IPS-18c (cell line): ENCODE data around the gene MAN1B1.
"Not testable (repeated sequence)": the region's sequence is repeated elsewhere in the genome, so short reads cannot be mapped to it uniquely, and the experiment has no call there.

Experiments used
- H3K4me3 ChIP-seq: 2 replicates; pipeline ENCODE4 v1.7.0; 2013; ENCODE audit warnings: low read depth, mild to moderate bottlenecking, low read length, moderate library complexity; ENCODE audit not compliant: insufficient read depth
- H3K9me3 ChIP-seq: one replicate; pipeline ENCODE4 v1.6.1; 2013; ENCODE audit warnings: mild to moderate bottlenecking, low read length, moderate library complexity; ENCODE audit not compliant: control insufficient read depth, insufficient read depth

Gene MAN1B1

DNA sequence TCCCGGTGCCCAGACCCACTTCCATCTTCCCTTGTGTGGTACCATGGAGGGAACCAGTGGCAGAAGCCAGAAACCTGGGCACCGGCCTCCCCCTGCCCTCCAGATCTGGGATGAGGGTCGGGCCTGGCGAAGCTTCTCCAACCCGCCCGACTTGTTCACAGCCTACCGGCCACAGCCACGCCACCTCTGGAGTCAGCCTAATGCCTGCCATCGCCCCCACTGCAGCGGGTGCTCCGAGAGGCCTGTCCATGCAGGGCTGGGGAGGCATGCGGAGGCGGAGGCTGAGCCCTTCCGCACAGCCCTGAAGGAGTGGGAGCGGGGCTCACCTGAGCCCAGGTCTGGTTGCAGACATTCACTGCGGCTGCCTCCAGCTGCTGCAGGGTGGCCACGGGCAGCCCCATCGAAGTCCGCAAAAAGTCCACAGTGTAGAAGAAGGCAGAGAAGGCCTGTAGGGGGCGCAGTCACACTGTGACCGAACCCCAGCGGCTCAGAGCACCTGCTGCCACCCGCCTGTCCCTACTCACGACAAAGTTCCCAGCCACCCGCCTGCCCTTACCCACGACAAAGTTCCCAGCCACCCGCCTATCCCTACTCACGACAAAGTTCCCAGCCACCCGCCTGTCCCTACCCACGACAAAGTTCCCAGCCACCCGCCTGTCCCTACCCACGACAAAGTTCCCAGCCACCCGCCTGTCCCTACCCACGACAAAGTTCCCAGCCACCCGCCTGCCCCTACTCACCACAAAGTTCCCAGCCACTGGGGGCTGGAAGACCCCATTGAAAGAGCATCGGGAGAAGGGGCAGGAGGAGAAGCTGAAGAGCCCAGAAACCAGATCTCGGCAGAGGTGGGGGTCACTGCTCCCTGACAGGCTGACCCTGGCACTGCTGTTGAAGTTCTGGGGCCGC lies 37.0 kb upstream of the MAN1B1 start:
- peaks cover 2% of the 10 kb centered on the region for H3K9me3 ChIP-seq
- no peak overlapping the region for H3K4me3 ChIP-seq

DNA sequence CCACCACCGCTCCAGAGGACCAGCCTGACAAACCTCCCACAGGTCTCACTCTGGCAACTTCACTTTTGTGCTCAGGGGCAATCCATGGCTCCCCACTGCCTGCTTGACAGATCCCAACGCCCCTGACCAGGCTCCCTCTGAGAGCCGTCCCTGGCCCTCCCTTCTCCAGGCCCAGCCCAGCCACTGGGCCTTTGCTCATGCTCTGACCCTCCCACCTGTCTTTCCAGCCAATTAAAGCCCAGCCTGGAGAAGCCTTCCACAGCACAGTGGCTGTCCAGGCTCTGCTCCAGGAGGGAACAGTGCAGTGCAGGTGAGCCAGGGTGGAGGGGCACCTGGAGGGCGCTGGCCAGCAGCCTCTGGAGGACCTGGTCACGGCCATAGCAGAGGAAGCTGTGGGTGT lies 36.2 kb upstream of the MAN1B1 start:
- Histone ChIP-seq H3K9me3 (peaks cover 2% of the 10 kb centered on the region), H3K4me3 (no peak overlapping the region)

DNA sequence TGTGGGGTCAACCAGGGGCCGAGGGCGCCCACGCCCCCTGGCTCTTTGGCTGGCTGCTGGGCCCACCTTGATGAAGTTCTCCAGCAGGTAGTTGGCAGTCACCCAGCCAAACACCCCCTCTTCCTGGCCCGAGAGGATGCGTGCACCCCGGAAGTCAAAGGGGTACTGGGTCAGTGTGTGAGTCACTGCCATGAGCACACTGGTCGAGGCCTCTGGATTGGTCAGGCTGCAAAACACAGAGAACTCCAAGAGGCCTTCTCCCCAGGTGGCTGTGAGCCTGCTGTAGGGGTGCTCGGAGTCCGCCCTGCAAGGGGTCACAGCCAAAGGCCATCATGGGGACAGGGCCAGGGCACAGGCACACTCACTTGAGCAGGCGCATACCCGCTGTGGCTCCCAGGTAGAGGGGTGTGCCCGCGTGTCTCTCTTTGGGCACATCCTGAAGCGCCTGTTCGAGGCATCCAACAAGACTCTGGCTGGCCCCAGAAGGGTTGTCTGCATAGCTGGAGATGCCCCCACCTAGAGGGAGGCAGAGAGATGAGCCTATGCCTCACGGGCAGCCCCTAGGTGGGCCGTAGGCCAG lies 35.5 kb upstream of the MAN1B1 start:
- Histone ChIP-seq H3K9me3 (peaks cover 2% of the 10 kb centered on the region), H3K4me3 (no peak overlapping the region)

DNA sequence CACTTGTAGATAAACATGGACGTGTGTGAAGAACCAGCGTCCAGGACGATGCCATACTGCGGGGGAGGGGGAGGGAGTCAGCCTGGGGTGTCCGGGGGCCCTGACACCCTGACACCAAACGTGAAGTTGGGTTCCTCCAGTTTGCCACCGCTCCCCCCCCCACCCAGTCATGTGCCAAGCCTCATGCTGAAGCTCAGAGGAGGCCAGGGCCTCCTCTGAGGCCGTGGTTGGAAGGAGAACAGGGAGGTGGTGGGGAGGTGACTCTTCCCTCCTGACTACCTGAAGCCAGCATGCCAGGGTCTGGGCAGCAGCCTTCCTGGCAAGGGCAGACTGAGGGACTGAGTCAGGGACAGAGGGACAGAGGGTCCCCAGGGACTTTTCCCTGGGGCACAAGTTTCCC lies 34.5 kb upstream of the MAN1B1 start:
- H3K9me3 ChIP-seq = peaks cover 2% of the 10 kb centered on the region
- no peak overlapping the region for H3K4me3 ChIP-seq

DNA sequence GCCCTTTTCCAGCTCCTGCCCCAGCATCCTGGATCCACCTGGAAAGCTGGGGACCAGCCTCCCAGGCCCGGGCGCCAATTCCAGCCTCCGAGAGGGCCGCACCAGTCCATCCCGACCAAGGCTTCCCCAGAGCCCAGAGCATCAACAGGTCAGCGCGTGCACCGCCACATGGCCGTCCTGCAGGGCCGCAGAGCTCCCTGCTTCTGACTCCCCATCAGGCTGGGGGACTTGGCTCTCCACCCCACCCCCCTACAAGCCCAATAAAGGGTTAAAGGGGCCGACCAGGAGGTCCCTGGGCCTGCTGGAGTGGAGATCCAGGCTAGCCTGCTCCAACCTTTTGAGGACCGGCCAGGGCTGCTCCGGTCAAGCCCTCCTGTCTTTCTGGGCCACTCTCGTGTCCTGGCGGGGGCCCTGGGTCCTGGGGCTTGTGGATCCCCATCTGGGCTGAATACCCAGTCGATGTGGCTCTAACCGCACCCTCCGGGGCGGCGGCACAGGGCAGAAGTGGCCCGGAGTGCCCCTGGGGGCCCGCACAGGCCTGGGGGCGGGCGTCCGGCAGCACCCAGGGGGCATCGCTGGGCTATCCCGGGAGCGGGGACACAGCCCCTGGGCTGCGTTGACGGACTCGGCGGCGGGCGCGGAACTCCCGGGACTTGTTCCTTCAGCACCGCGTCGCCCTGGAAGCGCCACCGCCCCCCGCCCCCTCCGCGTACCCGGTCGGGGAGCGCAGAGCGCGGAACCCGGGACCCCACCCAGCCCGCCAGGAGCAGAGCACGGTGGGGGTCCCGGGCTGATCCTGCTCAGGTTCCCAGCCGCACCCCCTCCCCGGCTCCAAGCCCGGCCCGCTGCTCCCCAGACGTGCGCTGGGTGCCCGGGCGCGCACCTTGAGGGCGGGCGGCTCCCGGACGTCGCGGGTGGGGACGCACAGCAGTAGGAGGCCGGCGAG lies 33.5 kb upstream of the MAN1B1 start:
- Histone ChIP-seq H3K4me3 (peak overlapping the region; percentile 47), H3K9me3 (peaks cover 2% of the 10 kb centered on the region)

DNA sequence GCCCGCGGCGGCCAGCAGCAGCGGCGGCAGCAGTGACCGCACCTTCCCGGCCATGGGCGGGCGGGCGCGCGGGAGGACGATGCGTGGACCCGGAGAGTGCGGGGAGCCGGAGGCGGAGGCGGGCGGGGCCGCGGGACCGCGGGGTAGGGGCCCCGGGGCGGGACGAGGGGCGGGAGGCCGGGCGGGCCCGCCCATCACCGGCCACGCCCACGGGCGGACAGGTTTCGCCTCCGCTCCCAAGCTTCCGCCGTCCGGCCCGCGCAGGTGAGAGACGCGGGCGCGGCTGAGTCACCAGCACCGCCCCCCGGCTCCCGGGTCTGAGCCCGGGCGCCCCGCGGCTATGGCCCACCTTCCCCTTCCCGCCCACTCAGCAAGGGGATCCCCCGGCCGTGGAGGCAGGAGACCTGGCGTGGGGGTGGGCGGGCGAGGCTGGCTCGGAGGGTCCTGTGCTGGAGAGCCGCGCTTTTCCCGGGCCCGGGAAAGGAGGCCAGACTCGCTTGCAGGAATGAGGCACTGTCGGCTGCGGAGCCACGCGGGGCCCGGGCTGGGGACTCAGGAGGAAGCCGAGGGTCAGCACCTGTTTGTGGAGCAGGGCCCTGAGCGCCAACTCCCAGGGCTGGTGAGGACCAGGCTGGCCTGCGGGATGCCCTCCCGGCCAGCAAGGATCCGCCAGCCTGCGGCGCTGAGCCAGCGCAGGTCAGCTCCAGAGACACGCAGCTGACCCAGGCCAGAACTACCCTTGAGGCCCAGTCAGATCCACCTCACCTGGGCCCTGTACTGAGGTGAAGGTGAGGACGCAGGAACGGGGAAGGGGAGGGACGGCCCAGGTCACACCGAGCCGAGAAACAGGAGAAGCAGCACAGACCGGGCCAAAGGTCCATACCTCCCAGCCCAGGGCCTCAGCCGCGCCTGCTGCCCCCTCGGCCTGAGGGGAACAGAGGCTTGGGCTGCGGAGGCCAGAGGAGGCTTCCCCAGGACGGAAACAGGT lies 32.5 kb upstream of the MAN1B1 start, which contains the start of gene ENTPD2:
Gene ENTPD2 (minus strand): TSS at position 118 of the 988 bp plus-strand sequence. CDS start 64 bp downstream, at position 54.
- Histone ChIP-seq H3K9me3 (peaks cover 2% of the 10 kb centered on the region), H3K4me3 (peak within 1 kb of the TSS; percentile 53)

DNA sequence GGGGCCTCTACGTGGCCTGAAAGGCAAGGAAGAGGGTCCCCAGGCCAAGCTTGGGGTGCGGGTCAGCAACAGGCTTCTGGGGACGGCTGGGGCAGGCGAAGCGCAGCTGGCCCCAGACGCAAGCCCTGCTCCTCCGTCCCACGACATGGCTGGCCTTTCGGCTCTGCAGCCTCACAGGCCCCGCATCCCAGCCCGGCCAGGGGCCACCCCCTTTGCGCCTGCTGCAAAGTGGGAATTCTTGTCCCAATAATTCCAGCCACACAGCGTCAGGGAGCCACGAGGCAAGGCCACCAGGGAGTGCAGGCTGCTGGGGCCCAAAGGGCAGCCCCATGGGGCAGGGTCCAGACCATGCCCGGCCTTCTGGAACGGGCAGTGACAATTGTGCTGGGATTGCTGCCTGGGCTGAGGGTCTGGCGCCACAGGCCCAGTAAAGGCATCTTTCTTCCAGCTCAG lies 31.8 kb upstream of the MAN1B1 start:
- Histone ChIP-seq H3K4me3 (no peak overlapping the region), H3K9me3 (peaks cover 2% of the 10 kb centered on the region)

DNA sequence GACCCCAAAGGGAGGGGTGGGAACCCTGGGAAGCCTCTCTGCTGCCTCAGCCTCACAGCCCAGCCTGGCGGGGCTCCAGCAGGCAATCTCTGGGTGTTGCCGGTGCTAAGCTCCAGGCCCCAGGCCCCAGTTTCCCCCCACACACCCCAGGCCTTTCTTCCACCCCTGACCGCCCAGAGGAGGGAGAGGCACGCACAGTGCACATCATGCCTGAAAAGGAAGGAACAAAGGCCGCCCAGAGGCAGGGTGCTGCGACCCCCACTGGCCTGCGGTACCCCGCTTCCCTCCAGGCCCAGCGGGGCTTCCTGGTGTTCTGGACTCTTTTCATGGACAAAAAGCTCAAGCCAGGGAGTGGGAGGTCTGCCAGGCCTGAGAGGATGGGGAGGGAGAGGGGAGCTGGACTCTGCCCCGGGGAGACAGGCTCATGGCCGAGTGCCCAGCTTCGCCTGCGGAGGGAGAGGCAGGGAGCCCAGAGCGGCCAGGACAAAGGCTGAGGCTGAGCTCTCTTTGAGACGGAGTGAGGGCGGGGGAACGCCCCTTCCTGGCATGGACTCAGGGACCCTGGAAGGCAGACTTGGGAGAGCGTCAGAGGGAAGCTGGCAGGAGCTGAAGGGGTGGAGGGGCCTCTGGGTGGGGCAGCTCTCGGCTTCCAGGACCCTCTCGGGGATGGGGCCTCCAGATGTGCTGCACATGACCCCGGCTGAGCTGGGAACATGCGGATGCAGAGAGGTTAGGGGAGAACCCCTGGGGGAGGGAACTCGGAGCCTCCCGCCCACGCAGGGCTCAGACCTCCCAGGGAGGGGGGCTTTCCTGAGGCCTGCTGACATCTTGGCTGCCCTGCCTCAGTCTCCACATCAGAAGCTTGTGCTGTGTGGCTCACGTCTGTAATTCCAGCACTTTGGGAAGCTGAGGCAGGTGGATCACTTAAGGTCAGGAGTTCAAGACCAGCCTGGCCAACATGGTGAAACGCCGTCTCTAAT lies 31.1 kb upstream of the MAN1B1 start:
- H3K4me3 ChIP-seq = no peak overlapping the region
- H3K9me3 ChIP-seq = peaks cover 2% of the 10 kb centered on the region

DNA sequence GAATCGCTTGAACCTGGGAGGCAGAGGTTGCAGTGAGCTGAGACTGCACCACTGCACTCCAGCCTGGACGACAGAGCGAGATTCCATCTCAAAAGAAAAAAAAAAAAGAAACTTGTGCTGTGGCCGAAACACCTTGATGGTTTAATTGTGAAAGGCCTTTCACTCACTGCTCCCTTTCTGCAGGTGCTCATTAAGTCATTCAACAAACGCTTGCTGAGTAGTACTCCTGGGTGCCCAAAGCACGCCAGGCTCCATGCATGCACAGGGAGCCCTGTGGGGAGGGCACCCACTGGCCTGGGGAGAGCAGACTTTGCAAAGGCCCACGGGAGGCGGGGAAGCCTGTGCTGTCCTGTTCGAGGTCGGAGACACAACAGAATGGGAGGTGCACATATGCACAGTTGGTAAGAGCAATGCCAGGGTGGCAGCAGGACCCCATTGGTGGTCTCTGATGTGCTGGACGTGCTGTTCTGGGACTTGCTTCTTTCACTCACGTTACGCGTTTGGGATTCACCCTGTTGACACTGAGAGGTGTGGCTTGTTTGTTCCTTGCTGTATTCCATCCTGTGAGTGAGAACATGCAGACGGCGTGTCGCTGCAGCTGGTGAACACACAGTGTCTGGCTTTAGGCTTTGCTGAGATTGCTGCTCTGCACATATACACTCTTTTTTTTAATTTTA lies 29.9 kb upstream of the MAN1B1 start:
- H3K9me3 ChIP-seq = peaks cover 2% of the 10 kb centered on the region
- H3K4me3 ChIP-seq = no peak overlapping the region

DNA sequence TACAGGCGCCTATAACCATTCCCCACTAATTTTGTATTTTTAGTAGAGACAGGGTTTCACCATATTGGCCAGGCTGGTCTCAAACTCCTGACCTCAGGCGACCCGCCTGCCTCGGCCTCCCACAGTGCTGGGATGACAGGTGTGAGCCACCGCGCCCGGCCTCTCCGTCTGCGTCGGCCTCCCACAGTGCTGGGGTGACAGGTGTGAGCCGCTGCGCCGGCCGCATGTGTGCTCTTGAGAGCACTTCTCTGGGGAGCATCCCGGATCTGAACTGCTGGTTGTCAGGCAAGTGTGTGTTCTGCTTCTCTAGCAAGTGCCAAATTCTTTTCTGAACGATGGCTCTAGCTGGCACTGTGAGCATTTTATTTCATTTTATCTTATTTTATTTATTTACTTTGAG lies 29.2 kb upstream of the MAN1B1 start:
- no peak overlapping the region for H3K4me3 ChIP-seq
- H3K9me3 ChIP-seq = no peaks in the 10 kb centered on the region

DNA sequence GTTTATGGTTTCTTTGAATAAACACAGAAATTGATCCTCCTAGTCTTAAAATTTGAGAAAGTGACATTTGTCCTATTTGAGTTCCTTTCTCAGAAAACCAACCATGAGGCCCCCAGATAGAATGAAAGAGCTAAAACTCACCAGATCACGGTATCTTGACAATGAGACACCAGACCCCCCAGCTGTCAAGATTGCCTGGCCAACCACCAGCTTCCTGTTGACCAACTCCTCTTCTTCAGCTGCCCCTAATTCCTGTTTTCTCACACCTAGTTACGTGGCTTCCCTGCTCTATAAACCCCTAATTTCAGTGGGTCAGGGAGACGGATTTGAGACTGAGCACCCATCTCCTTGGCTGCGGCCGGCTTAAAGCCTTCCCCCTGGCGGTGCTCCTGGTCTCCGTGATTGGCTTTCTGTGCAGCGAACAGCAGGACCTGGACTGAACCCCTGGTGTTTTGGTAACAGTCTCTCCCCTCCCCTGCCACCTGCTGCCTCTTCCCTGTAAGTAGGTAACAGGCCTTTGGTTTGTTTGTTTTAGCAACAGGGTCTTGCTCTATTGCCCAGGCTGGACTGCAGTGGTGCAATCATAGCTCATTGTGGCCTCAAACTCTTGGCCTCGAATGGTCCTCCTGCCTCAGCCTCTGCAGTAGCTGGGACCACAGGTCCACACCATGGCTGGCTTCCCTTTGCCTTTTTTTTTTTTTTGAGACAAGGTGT lies 28.1 kb upstream of the MAN1B1 start:
- H3K4me3 ChIP-seq = no peak overlapping the region
- H3K9me3 ChIP-seq = no peaks in the 10 kb centered on the region

DNA sequence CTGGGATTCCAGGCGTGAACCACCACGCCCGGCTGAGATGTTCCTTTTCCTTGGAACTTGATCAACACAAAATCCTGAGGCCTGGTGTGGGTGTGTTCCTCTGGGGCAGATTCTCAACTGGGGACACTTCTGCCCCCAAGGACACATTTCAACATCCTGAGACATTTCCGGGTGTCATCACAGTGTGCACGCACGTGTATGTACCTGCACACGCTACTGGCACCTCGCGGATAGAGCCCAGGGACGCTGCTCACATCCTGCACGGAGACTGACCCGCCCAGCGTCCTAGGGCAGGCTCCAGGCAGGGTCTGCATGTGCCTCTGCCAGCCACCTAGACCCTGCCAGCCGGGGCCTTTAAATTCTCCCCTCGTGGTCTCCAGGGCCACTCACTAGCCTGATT lies 24.4 kb upstream of the MAN1B1 start:
- Histone ChIP-seq H3K4me3 (no peak overlapping the region), H3K9me3 (no peaks in the 10 kb centered on the region)

DNA sequence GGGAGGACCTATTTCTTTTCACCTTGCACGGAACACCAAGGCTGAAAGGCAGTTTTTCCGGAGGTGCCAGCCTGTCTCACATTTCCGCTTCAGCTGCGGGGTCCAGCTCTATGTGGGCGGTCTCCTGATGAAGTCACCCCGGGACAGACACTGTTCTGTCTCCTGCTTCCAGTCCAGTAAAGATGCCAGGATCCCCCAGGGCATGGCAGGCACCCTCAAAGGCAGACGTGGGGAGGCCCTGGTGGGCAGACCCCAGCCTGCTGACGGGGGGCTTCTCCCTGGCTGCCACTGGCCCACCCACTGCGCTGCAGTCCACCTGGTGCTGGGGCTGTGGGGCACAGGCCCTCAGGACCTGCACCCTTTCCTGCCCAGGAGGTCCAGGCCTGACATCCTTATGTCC lies 24.0 kb upstream of the MAN1B1 start:
- H3K4me3 ChIP-seq, H3K9me3 ChIP-seq: not testable (repeated sequence)

DNA sequence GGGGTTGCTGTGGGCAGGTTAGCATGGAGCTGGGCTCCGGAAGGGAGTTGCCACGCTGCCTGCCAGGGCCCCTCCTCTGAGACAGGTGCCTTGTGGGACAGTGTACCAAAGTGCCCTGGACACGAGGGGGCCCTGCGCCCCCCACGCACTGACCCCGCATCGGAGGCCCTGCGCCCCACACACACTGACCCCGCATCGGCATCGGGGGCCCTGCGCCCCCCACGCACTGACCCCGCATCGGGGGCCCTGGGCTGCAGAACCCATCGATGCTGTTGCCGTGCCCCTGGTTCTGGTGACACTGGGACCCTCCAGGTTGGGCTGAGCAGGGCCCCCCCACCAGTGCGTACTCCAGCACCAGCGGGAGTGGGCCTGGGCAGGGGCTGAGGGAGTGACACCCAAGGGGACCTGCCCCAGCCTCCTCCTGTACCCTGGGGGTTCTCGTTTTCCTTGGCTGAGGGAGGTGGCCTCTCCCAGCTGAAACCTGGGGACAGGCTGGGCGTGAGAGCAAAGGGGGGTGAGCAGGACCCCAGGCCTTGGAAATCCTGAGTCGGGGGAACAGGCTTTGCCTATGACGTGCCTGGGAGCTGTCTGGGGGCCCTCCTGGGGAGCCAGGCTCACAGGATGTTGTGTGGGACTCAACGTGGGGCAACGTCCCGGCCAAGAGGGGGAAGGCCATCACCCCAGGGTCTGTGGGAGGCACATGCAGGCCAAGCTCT lies 23.3 kb upstream of the MAN1B1 start:
- H3K4me3 ChIP-seq = no peak overlapping the region
- H3K9me3 ChIP-seq = no peaks in the 10 kb centered on the region
